GM12872 (cell line): ENCODE data around the gene RADX.

ENCODE experiments used
- CTCF ChIP-seq: IDR thresholded peaks from 3 replicates; pipeline ENCODE4 v1.5.1; 2011; ENCODE audit warnings: low read depth, mild to moderate bottlenecking, low read length, moderate library complexity; ENCODE audit not compliant: insufficient read depth

Gene RADX

GRCh38 chrX:106606571-106606970 lies 5.2 kb upstream of the RADX start:
- TF ChIP-seq CTCF: no peak

- TF ChIP-seq CTCF: no peak
Measured at GRCh38 chrX:106608016-106608415, 3.8 kb upstream of the RADX start.

- no peak for TF ChIP-seq CTCF
Measured at GRCh38 chrX:106611317-106611678, 480 bp upstream of the RADX start.

GRCh38 chrX:106612393-106612763 lies 600 bp downstream of the RADX start:
- TF ChIP-seq CTCF: no peak

GRCh38 chrX:106613277-106613676 lies 1.5 kb downstream of the RADX start:
- no peak for TF ChIP-seq CTCF

GRCh38 chrX:106615041-106615440 lies 3.3 kb downstream of the RADX start:
- TF ChIP-seq CTCF: no peak

- no peak for TF ChIP-seq CTCF
Measured at GRCh38 chrX:106619797-106620196, 8.0 kb downstream of the RADX start.

- TF ChIP-seq CTCF: no peak
Measured at GRCh38 chrX:106621836-106622235, 10.1 kb downstream of the RADX start.
